Measurements from ENCODE around the gene PIGU. TPM values are rescaled to one million over a fixed set of nuclear protein-coding genes. Genes with fewer than 3 reads are reported as not detected.

Gene PIGU
- total and polyA plus RNA-seq, 2 of the 13 experiments (the other 11 are each of a cell fraction or from before 2014, with no cell fraction given) = 45.5 to 231 TPM

DNA sequence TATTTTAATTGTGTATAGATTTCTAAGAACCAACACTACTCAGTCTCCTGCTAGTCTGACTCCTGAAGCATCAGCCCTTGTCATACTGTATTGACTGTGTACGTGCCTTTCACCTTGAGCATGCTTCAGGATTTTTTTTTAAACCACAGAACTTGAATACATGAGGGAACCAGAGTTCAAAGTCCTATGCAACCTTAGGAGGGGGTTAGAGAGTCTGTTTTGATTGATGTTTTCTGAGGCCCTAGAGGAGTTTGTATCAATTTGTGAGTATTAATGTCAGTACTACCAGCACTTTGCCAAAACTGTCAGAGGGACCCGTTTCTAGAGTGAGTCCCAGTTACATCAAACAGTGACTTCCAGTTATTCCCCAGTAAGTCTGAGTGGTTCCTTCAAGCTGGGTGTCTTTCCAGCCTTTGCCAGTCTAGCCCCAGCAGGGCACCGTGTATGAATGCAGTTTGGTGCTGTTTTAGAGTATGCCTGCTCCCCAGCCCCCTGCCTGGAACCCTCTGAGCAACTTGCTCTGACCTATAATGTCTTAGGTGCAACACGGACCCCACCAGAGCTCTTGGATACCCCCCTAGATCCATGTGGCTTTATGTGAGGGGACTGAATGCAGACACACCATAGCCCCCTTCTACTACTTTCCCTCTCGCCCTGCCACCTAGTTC, 35.8 kb upstream of the PIGU start (continued):
- TF ChIP-seq, protein P1, sequence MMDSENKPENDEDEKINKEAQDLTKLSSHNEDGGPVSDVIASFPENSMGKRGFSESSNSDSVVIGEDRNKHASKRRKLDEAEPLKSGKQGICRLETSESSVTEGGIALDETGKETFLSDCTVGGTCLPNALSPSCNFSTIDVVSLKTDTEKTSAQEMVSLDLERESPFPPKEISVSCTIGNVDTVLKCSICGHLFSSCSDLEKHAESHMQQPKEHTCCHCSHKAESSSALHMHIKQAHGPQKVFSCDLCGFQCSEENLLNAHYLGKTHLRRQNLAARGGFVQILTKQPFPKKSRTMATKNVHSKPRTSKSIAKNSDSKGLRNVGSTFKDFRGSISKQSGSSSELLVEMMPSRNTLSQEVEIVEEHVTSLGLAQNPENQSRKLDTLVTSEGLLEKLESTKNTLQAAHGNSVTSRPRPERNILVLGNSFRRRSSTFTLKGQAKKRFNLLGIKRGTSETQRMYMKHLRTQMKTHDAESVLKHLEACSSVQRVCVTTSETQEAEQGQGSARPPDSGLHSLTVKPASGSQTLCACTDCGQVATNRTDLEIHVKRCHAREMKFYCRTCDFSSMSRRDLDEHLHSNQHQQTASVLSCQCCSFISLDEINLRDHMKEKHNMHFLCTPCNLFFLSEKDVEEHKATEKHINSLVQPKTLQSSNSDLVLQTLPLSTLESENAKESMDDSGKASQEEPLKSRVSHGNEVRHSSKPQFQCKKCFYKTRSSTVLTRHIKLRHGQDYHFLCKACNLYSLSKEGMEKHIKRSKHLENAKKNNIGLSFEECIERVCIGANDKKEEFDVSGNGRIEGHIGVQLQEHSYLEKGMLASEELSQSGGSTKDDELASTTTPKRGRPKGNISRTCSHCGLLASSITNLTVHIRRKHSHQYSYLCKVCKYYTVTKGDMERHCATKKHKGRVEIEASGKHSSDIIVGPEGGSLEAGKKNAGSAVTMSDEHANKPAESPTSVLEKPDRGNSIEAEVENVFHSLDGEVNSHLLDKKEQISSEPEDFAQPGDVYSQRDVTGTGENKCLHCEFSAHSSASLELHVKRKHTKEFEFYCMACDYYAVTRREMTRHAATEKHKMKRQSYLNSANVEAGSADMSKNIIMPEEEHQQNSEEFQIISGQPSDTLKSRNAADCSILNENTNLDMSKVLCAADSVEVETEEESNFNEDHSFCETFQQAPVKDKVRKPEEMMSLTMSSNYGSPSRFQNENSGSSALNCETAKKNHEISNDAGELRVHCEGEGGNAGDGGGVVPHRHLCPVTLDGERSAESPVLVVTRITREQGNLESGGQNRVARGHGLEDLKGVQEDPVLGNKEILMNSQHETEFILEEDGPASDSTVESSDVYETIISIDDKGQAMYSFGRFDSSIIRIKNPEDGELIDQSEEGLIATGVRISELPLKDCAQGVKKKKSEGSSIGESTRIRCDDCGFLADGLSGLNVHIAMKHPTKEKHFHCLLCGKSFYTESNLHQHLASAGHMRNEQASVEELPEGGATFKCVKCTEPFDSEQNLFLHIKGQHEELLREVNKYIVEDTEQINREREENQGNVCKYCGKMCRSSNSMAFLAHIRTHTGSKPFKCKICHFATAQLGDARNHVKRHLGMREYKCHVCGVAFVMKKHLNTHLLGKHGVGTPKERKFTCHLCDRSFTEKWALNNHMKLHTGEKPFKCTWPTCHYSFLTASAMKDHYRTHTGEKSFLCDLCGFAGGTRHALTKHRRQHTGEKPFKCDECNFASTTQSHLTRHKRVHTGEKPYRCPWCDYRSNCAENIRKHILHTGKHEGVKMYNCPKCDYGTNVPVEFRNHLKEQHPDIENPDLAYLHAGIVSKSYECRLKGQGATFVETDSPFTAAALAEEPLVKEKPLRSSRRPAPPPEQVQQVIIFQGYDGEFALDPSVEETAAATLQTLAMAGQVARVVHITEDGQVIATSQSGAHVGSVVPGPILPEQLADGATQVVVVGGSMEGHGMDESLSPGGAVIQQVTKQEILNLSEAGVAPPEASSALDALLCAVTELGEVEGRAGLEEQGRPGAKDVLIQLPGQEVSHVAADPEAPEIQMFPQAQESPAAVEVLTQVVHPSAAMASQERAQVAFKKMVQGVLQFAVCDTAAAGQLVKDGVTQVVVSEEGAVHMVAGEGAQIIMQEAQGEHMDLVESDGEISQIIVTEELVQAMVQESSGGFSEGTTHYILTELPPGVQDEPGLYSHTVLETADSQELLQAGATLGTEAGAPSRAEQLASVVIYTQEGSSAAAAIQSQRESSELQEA (CRISPR knock-in tag; IDR thresholded peaks at IDR 0.05; ENCODE audit: not compliant biosample characterization) = no peak
- TF ChIP-seq MIER3 (CRISPR knock-in tag; IDR thresholded peaks at IDR 0.05; ENCODE audit: borderline replicate concordance) (no peak), ZMAT3 (CRISPR knock-in tag; conservative IDR thresholded peaks at IDR 0.05) (no peak), SP1 (IDR thresholded peaks at IDR 0.05) (no peak), SP1 (CRISPR knock-in tag; IDR thresholded peaks at IDR 0.05) (no peak), FOXO1 (CRISPR knock-in tag; IDR thresholded peaks at IDR 0.05) (peak; percentile 75; the same call in 1 of the 2 replicates), MTA1 (CRISPR knock-in tag; IDR thresholded peaks at IDR 0.05; ENCODE audit: borderline replicate concordance) (0 out of 2 replicates have a peak, but pooled peaks have one; percentile 14), HNRNPLL (IDR thresholded peaks at IDR 0.05; ENCODE audit: low read depth, low read length, poor library complexity, severe bottlenecking) (no peak), ZNF20 (CRISPR knock-in tag; IDR thresholded peaks at IDR 0.05) (no peak), HIVEP1 (CRISPR knock-in tag; IDR thresholded peaks at IDR 0.05) (no peak), U2AF2 (IDR thresholded peaks at IDR 0.05; ENCODE audit: low read depth, low read length) (no peak), PAWR (CRISPR knock-in tag; IDR thresholded peaks at IDR 0.05; ENCODE audit: borderline replicate concordance) (no peak), ATRX (CRISPR knock-in tag; IDR thresholded peaks at IDR 0.05; ENCODE audit: borderline replicate concordance) (no peak), ZNF775 (CRISPR knock-in tag; IDR thresholded peaks at IDR 0.05; ENCODE audit: borderline replicate concordance) (no peak), TRIM24 (CRISPR knock-in tag; IDR thresholded peaks at IDR 0.05) (no peak), KLF12 (CRISPR knock-in tag; IDR thresholded peaks at IDR 0.05; ENCODE audit: borderline replicate concordance) (no peak), PRMT3 (CRISPR knock-in tag; IDR thresholded peaks at IDR 0.05; ENCODE audit: borderline replicate concordance, low read depth) (no peak), RBFOX2 (IDR thresholded peaks at IDR 0.05; ENCODE audit: low read depth, low read length) (no peak)
- TF ChIP-seq, protein P2, sequence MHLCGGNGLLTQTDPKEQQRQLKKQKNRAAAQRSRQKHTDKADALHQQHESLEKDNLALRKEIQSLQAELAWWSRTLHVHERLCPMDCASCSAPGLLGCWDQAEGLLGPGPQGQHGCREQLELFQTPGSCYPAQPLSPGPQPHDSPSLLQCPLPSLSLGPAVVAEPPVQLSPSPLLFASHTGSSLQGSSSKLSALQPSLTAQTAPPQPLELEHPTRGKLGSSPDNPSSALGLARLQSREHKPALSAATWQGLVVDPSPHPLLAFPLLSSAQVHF (CRISPR knock-in tag; IDR thresholded peaks at IDR 0.05) = no peak
